GM12878 (cell line): ENCODE measurements around the gene CHAC1. TPM values are rescaled to one million over a fixed set of nuclear protein-coding genes. Genes with fewer than 3 reads are reported as not detected.

Source experiments
- ATAC-seq: fragments of 200-7000 bp; cut with Tn5 transposase; 3 replicates; pipeline ENCODE4 v1.9.1; 2020; ENCODE audit warnings: mild to moderate bottlenecking, moderate library complexity
- BruUV-seq: library from RNA; stranded (reverse); fragments of 400-500 nt; replicated peaks from 2 replicates; lab custom pipeline; 2021; lab: Mats Ljungman, UMichigan
- CTCF ChIA-PET: fragments of 300-600 bp; sonication (Branson Sonifier 250); formaldehyde crosslinking; extraction: SDS; loops from one replicate; lab custom pipeline; 2021; ENCODE audit warnings: inconsistent platforms; lab: Yijun Ruan, JAX
- POLR2A ChIA-PET: fragments of 350-600 bp; formaldehyde crosslinking; extraction: SDS; loops from one replicate; lab custom pipeline; 2021; ENCODE audit warnings: inconsistent platforms; lab: Charles Lee
- RAD21 ChIA-PET: fragments of 300-600 bp; sonication (Branson Sonifier 250); formaldehyde crosslinking; loops from one replicate; lab custom pipeline; 2023; ENCODE audit warnings: antibody characterized with exemption; ENCODE audit not compliant: unreplicated experiment; lab: Charles Lee
- SMC1A ChIA-PET: fragments of 300-600 bp; sonication (Branson Sonifier 250); formaldehyde crosslinking; loops from one replicate; lab custom pipeline; 2023; ENCODE audit not compliant: unreplicated experiment, uncharacterized antibody; lab: Charles Lee
- DNase-seq: peaks from one replicate; pipeline ENCODE4 v3.0.0-alpha.2; 2011; ENCODE audit warnings: low read depth, low spot score
- FAIRE-seq: peaks from 3 replicates; lab custom pipeline; 2011; peaks lifted over from hg19 to GRCh38; lab: Jason Lieb, UNC
- H2AFZ ChIP-seq: 2 replicates; pipeline ENCODE4 v1.6.0; 2011; ENCODE audit warnings: low read depth, low read length, control low read depth; ENCODE audit not compliant: control insufficient read depth
- H3K27ac ChIP-seq: 2 replicates; pipeline ENCODE4 v1.5.1; 2011; ENCODE audit warnings: control low read depth; ENCODE audit not compliant: control insufficient read depth, insufficient read depth
- H3K27me3 ChIP-seq, 2 experiments: replicated peaks in 1 of 2; 2 replicates each; pipeline versions ENCODE4 v1.6.0 to v1.6.1; 2011; ENCODE audit warnings: low read length in 1 of 2; ENCODE audit not compliant: control insufficient read depth in 2 of 2, insufficient read depth in 2 of 2
- H3K36me3 ChIP-seq, 2 experiments: 2 replicates each; pipeline ENCODE4 v1.5.1; 2011; ENCODE audit warnings: low read length in 1 of 2; ENCODE audit not compliant: control insufficient read depth in 2 of 2, insufficient read depth in 2 of 2
- H3K4me1 ChIP-seq: 2 replicates; pipeline ENCODE4 v1.6.1; 2011; ENCODE audit warnings: mild to moderate bottlenecking, low read length, moderate library complexity, mixed read lengths; ENCODE audit not compliant: control insufficient read depth, insufficient read depth
- H3K4me2 ChIP-seq: 2 replicates; pipeline ENCODE4 v1.6.0; 2011; ENCODE audit warnings: control low read depth; ENCODE audit not compliant: control insufficient read depth, insufficient read depth
- H3K4me3 ChIP-seq: fragments of 200-600 bp; sonication (generic); 2 replicates; pipeline ENCODE4 v1.5.1; 2016
- H3K79me2 ChIP-seq: 2 replicates; pipeline ENCODE4 v1.6.0; 2011; ENCODE audit warnings: low read length; ENCODE audit not compliant: control insufficient read depth, insufficient read depth
- H3K9ac ChIP-seq: 2 replicates; pipeline ENCODE4 v1.8.0; 2011; ENCODE audit warnings: low read length, control low read depth, mixed read lengths; ENCODE audit not compliant: control insufficient read depth, insufficient read depth
- H3K9me3 ChIP-seq: replicated peaks from 3 replicates; pipeline ENCODE4 v1.5.1; 2011; ENCODE audit warnings: mild to moderate bottlenecking, low read length; ENCODE audit not compliant: control insufficient read depth, insufficient read depth
- H4K20me1 ChIP-seq: 2 replicates; pipeline ENCODE4 v1.6.0; 2011; ENCODE audit not compliant: control insufficient read depth, insufficient read depth
- BACH1 ChIP-seq: fragments of 450-650 bp; IDR thresholded peaks from 2 replicates; pipeline ENCODE4 v1.6.1; 2017; ENCODE audit warnings: mild to moderate bottlenecking, borderline replicate concordance
- MEF2B ChIP-seq: fragments of 450-650 bp; IDR thresholded peaks from 2 replicates; pipeline ENCODE4 v1.6.1; 2018; ENCODE audit warnings: mild to moderate bottlenecking, moderate library complexity; ENCODE audit not compliant: partially characterized antibody, poor library complexity, severe bottlenecking
- SIX5 ChIP-seq: IDR thresholded peaks from 2 replicates; pipeline ENCODE4 v1.6.1; 2011; ENCODE audit warnings: mild to moderate bottlenecking, low read depth, low read length, moderate library complexity; ENCODE audit not compliant: severe bottlenecking
- STAT1 ChIP-seq: fragments of 450-650 bp; conservative IDR thresholded peaks from 2 replicates; pipeline ENCODE4 v1.6.1; 2014; ENCODE audit warnings: antibody characterized with exemption, mild to moderate bottlenecking
- SUPT20H ChIP-seq: IDR thresholded peaks from 2 replicates; pipeline ENCODE4 v1.6.1; 2011; ENCODE audit warnings: low read depth, mild to moderate bottlenecking, low read length, moderate library complexity, borderline replicate concordance; ENCODE audit not compliant: control insufficient read depth
- YBX1 ChIP-seq: fragments of 450-650 bp; IDR thresholded peaks from 2 replicates; pipeline ENCODE4 v1.6.1; 2016; ENCODE audit warnings: antibody characterized with exemption
- ZNF592 ChIP-seq: fragments of 450-650 bp; IDR thresholded peaks from 2 replicates; pipeline ENCODE4 v1.6.1; 2017; ENCODE audit warnings: mild to moderate bottlenecking, moderate library complexity
- WGBS: methylation state at CpG from one replicate; pipeline ENCODE4 v1.1.6; 2016; ENCODE audit warnings: low lambda C conversion rate; ENCODE audit not compliant: insufficient replicate concordance, insufficient coverage; ENCODE audit errors: missing lambda C conversion rate; 5-methylcytosine and 5-hydroxymethylcytosine counted together
- in situ Hi-C: fragments of 300-500 bp; cut with MboI; formaldehyde crosslinking; loops from 9 replicates; pipeline ENCODE4 v1.14.3; 2018; ENCODE audit warnings: mixed read lengths
- intact Hi-C: fragments of 100-400 bp; cut with micrococcal nuclease; formaldehyde crosslinking; loops from one replicate; pipeline ENCODE4 v1.14.2; 2022; ENCODE audit not compliant: unreplicated experiment
- polyA plus RNA-seq, 11 experiments: library from polyadenylated mRNA; depleted of rRNA in 4 of 11; unstranded in 6 of 11; stranded (reverse) in 5 of 11; fragments of >200 nt; fragmentation: Nextera tagmentation in 4 of 11; fragmentation: Illumina TruSeq in 1 of 11; extraction: Ambion mirVana in 4 of 11; extraction: Trizol in 1 of 11; gene quantifications; 1 replicate in 1 of 11; 2 replicates in 10 of 11; pipeline versions ENCODE4 v1.2.1 to v1.2.3, GENCODE V29; 2011 to 2016; ENCODE audit warnings: inconsistent platforms in 2 of 11, missing spikeins in 2 of 11, low read depth in 1 of 11
- total RNA-seq, 4 experiments: library from RNA; depleted of rRNA in 3 of 4; stranded (reverse); fragments of >200 nt in 3 of 4; fragmentation: Illumina TruSeq in 1 of 4; extraction: Trizol in 1 of 4; gene quantifications; 2 replicates each; pipeline versions ENCODE4 v1.2.1 to v1.2.3, GENCODE V29; 2013 to 2021

Gene CHAC1
- total and polyA plus RNA-seq, 10 of the 15 experiments (the other 5 are each of a cell fraction or from before 2014, with no cell fraction given), result 0.37 to 5.9 (median 3.3) TPM

DNA sequence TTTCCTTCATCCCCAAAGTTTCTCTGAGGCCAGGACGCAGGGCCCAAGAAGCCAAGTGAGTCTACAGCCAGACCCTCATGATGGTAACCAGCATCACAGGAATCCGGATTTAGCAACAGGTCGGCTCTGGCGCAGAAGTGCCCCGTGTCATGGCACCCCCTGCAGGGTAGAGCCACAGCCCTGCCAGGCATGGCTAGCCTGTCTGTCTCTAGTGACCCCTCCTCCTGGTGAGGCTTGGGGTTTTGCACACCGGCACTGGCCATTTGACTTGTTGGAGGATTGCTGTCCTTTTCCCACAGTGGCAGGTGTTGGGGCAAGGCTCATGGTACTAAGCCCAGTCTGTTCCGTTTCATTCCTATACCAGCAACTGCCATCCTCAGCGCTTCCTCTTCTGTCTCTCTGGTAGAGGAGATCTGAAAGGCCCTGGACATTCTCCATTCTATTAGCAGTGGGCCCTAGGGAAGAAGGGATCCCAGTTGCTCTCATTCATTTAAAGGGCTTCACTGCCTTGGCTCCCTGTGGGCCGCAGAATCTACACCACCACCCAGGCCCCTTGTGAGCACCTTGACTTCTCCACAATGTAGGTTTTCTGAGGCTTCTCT lies 9.4 kb upstream of the CHAC1 start:
- ATAC-seq, result no peak
- Histone ChIP-seq H3K4me3 (no peak overlapping the region), H3K9ac (no peak overlapping the region), H2AFZ (no peak overlapping the region), H3K9me3 (no peaks in the 10 kb centered on the region), H3K79me2 (no peaks in the 10 kb centered on the region), H3K36me3 (no peaks in the 10 kb centered on the region), H3K4me2 (no peak overlapping the region), H3K27me3 (no peaks in the 10 kb centered on the region), H3K4me1 (peaks cover 23% of the 10 kb centered on the region), H3K27ac (no peak overlapping the region), H4K20me1 (no peaks in the 10 kb centered on the region)
- CTCF ChIA-PET, result interaction anchor here (1.1 to 3.9 kb wide), 2 partner anchors 9 to 240 kb away, joined by 3 to 37 read pairs; partner anchors contain the start of gene CHAC1
- no peak for TF ChIP-seq SUPT20H
- TF ChIP-seq STAT1, result no peak
- no peak for TF ChIP-seq SIX5
- TF ChIP-seq YBX1, result no peak
- TF ChIP-seq BACH1, result no peak
- no peak for TF ChIP-seq MEF2B
- no peak for TF ChIP-seq ZNF592
- RAD21 ChIA-PET, result no interaction called here
- POLR2A ChIA-PET, result interaction anchor here (0.5 kb wide), 2 partner anchors 86 to 138 kb away, joined by 4 read pairs; no protein-coding TSS in a partner anchor
- no TSS peak for BruUV-seq
- intact Hi-C loops, result loop anchor here (5.0 kb wide), 2 partner anchors 37 to 78 kb away; no protein-coding TSS in a partner anchor
- in situ Hi-C loops, result no loop called here
- 97% methylated on average over 9 of the region's 9 CpGs for WGBS
- SMC1A ChIA-PET, result interaction anchor here (1.5 kb wide), 1 partner anchor 20 kb away, joined by 3 read pairs; no protein-coding TSS in a partner anchor
- FAIRE-seq, result no peak
- no peak for DNase-seq
